Measurements from ENCODE around the gene C1orf174. TPM values are rescaled to one million over a fixed set of nuclear protein-coding genes. Genes with fewer than 3 reads are reported as not detected.

Gene C1orf174
- total RNA-seq, 1 donor from 2014 or later, result 36.5 TPM

GRCh38 chr1:3943806-3944577 lies 43.9 kb upstream of the C1orf174 start:
- H3K4me1 Mint-ChIP-seq, result peaks cover 15% of the 10 kb centered on the region
- Histone ChIP-seq H2AFZ (replicated peaks) (no peak overlapping the region), H3K4me1 (no peaks in the 10 kb centered on the region), H3K9ac (no peak overlapping the region), H3K4me3 (no peak overlapping the region), H3K4me2 (no peak overlapping the region), H3K27me3 (no peaks in the 10 kb centered on the region), H3K9me3 (ENCODE audit: low read depth) (no peaks in the 10 kb centered on the region), H3K79me2 (ENCODE audit: low read depth) (no peaks in the 10 kb centered on the region), H3F3A (ENCODE audit: low read depth) (no peaks in the 10 kb centered on the region), H4K20me1 (ENCODE audit: low read depth) (no peaks in the 10 kb centered on the region), H3K27ac (no peak overlapping the region), H3K36me3 (no peaks in the 10 kb centered on the region)
- H3K27me3 Mint-ChIP-seq (ENCODE audit: insufficient read depth, low read depth), result peaks cover 8% of the 10 kb centered on the region
- H3K4me3 Mint-ChIP-seq, result no peak overlapping the region
- peak overlapping the region; percentile 72 for H3K27ac Mint-ChIP-seq
- no peak for DNase-seq (ENCODE audit: low spot score)
- TF ChIP-seq EZH2 (IDR thresholded peaks at IDR 0.05) (no peak), CTCF (IDR thresholded peaks at IDR 0.05) (no peak), EZH2phosphoT487 (IDR thresholded peaks at IDR 0.05) (no peak)
- H3K9me3 Mint-ChIP-seq, result peaks cover 4% of the 10 kb centered on the region
- no peaks in the 10 kb centered on the region for H3K36me3 Mint-ChIP-seq

GRCh38 chr1:3943123-3943431 lies 43.0 kb upstream of the C1orf174 start:
- Mint-ChIP-seq H3K4me1 (peaks cover 15% of the 10 kb centered on the region), H3K27me3 (ENCODE audit: insufficient read depth, low read depth) (peaks cover 10% of the 10 kb centered on the region), H3K27ac (no peak overlapping the region), H3K9me3 (peaks cover 8% of the 10 kb centered on the region), H3K36me3 (no peaks in the 10 kb centered on the region), H3K4me3 (no peak overlapping the region)
- no peak overlapping the region for H3K4me2 ChIP-seq
- H3K27me3 ChIP-seq, result no peaks in the 10 kb centered on the region
- H3K27ac ChIP-seq, result no peak overlapping the region
- no peak overlapping the region for H2AFZ ChIP-seq (replicated peaks)
- no peak overlapping the region for H3K9ac ChIP-seq
- no peak for DNase-seq (ENCODE audit: low spot score)
- no peaks in the 10 kb centered on the region for H3K79me2 ChIP-seq (ENCODE audit: low read depth)
- H3K36me3 ChIP-seq, result no peaks in the 10 kb centered on the region
- H3K9me3 ChIP-seq (ENCODE audit: low read depth), result no peaks in the 10 kb centered on the region
- no peak overlapping the region for H3K4me3 ChIP-seq
- no peaks in the 10 kb centered on the region for H4K20me1 ChIP-seq (ENCODE audit: low read depth)
- no peaks in the 10 kb centered on the region for H3K4me1 ChIP-seq
- H3F3A ChIP-seq (ENCODE audit: low read depth), result no peaks in the 10 kb centered on the region
- TF ChIP-seq CTCF (IDR thresholded peaks at IDR 0.05) (no peak), EZH2 (IDR thresholded peaks at IDR 0.05) (no peak), EZH2phosphoT487 (IDR thresholded peaks at IDR 0.05) (no peak)

- no peaks in the 10 kb centered on the region for H3K27me3 ChIP-seq
- no peak for TF ChIP-seq CTCF (IDR thresholded peaks at IDR 0.05)
- TF ChIP-seq EZH2phosphoT487 (IDR thresholded peaks at IDR 0.05), result no peak
- TF ChIP-seq EZH2 (IDR thresholded peaks at IDR 0.05), result no peak
- H3K9me3 Mint-ChIP-seq, result peaks cover 12% of the 10 kb centered on the region
- H3K27ac Mint-ChIP-seq, result peak overlapping the region; percentile 22
- no peaks in the 10 kb centered on the region for H3K79me2 ChIP-seq (ENCODE audit: low read depth)
- no peaks in the 10 kb centered on the region for H3K36me3 Mint-ChIP-seq
- no peaks in the 10 kb centered on the region for H3K36me3 ChIP-seq
- H2AFZ ChIP-seq (replicated peaks), result no peak overlapping the region
- H3K27ac ChIP-seq, result no peak overlapping the region
- peaks cover 15% of the 10 kb centered on the region for H3K4me1 Mint-ChIP-seq
- no peaks in the 10 kb centered on the region for H4K20me1 ChIP-seq (ENCODE audit: low read depth)
- no peak overlapping the region for H3K9ac ChIP-seq
- H3K4me3 Mint-ChIP-seq, result no peak overlapping the region
- no peak for DNase-seq (ENCODE audit: low spot score)
- H3K4me1 ChIP-seq, result no peaks in the 10 kb centered on the region
- peaks cover 13% of the 10 kb centered on the region for H3K27me3 Mint-ChIP-seq (ENCODE audit: insufficient read depth, low read depth)
- H3K4me2 ChIP-seq, result no peak overlapping the region
- H3K9me3 ChIP-seq (ENCODE audit: low read depth), result no peaks in the 10 kb centered on the region
- H3F3A ChIP-seq (ENCODE audit: low read depth), result no peaks in the 10 kb centered on the region
- H3K4me3 ChIP-seq, result no peak overlapping the region
Observed at GRCh38 chr1:3942416-3943122, 42.5 kb upstream of the C1orf174 start.
